Endodermal cell (in vitro differentiated cells): ENCODE results near the gene CLSTN3. TPM values are rescaled to one million over a fixed set of nuclear protein-coding genes. Genes with fewer than 3 reads are reported as not detected.

Experiments used
- DNase-seq: peaks from one replicate; pipeline ENCODE4 v3.0.0-alpha.2; 2017
- H3K27ac ChIP-seq: 2 replicates; pipeline ENCODE4 v1.5.1; 2013; ENCODE audit warnings: mild to moderate bottlenecking, low read depth, low read length, moderate library complexity
- H3K27me3 ChIP-seq: 2 replicates; pipeline ENCODE4 v1.6.1; 2013; ENCODE audit warnings: mild to moderate bottlenecking, low read length, moderate library complexity; ENCODE audit not compliant: insufficient read depth, control insufficient read depth, poor library complexity, severe bottlenecking
- H3K36me3 ChIP-seq: 2 replicates; pipeline ENCODE4 v1.7.0; 2013; ENCODE audit warnings: mild to moderate bottlenecking, low read length, moderate library complexity; ENCODE audit not compliant: control insufficient read depth, insufficient read depth
- H3K4me1 ChIP-seq: one replicate; pipeline ENCODE4 v1.7.0; 2013; ENCODE audit warnings: low read length; ENCODE audit not compliant: control insufficient read depth, insufficient read depth
- H3K4me3 ChIP-seq: 2 replicates; pipeline ENCODE4 v1.5.1; 2013; ENCODE audit warnings: mild to moderate bottlenecking, low read length, moderate library complexity
- H3K9ac ChIP-seq: 2 replicates; pipeline ENCODE4 v1.6.1; 2013; ENCODE audit warnings: mild to moderate bottlenecking, low read length, moderate library complexity; ENCODE audit not compliant: poor library complexity, severe bottlenecking; ENCODE audit errors: extremely low read depth
- H3K9me3 ChIP-seq: 2 replicates; pipeline ENCODE4 v1.6.1; 2013; ENCODE audit warnings: mild to moderate bottlenecking, low read length, moderate library complexity; ENCODE audit not compliant: control insufficient read depth
- H3K27ac Mint-ChIP-seq: 2 replicates; pipeline ENCODE4 v1.8.0; 2020; ENCODE audit warnings: mixed read lengths
- H3K27me3 Mint-ChIP-seq: 2 replicates; pipeline ENCODE4 v1.8.0; 2021; ENCODE audit warnings: mild to moderate bottlenecking, mixed read lengths; ENCODE audit not compliant: insufficient read depth
- H3K36me3 Mint-ChIP-seq: 2 replicates; pipeline ENCODE4 v1.8.0; 2020; ENCODE audit warnings: low read depth, mixed read lengths
- H3K4me1 Mint-ChIP-seq: 2 replicates; pipeline ENCODE4 v1.8.0; 2020; ENCODE audit warnings: mixed read lengths
- H3K4me3 Mint-ChIP-seq: 2 replicates; pipeline ENCODE4 v1.8.0; 2020; ENCODE audit warnings: mild to moderate bottlenecking, moderate library complexity, mixed read lengths
- H3K9me3 Mint-ChIP-seq: 2 replicates; pipeline ENCODE4 v1.8.0; 2020; ENCODE audit warnings: mild to moderate bottlenecking, mixed read lengths
- WGBS, 2 experiments: methylation state at CpG; one replicate each; pipeline versions ENCODE4 v1.1.5 to v1.1.7; 2013; ENCODE audit warnings: missing lambda C conversion rate in 2 of 2, mixed read lengths in 1 of 2; ENCODE audit not compliant: insufficient coverage in 1 of 2, insufficient read length in 1 of 2; 5-methylcytosine and 5-hydroxymethylcytosine counted together
- total RNA-seq, 2 donors: library from RNA; stranded (reverse); fragmentation: NEBNext Ultra II Directional in 1 of 2; extraction: Animal tissue kit (Norgen Biotek cat#: 25700) in 1 of 2; gene quantifications; 2 replicates in 1 of 2; 3 replicates in 1 of 2; pipeline ENCODE4 v1.2.1, GENCODE V29; 2021
- TF ChIP-seq, protein P1 (sequence below): fragments of 200-600 bp; sonication (generic); conservative IDR thresholded peaks from 2 replicates; pipeline ENCODE4 v1.5.0; 2021; ENCODE audit warnings: antibody characterized with exemption, mild to moderate bottlenecking

The CLSTN3 gene
- total RNA-seq, 2 donors from 2014 or later, result 69.7 to 135 TPM

DNA sequence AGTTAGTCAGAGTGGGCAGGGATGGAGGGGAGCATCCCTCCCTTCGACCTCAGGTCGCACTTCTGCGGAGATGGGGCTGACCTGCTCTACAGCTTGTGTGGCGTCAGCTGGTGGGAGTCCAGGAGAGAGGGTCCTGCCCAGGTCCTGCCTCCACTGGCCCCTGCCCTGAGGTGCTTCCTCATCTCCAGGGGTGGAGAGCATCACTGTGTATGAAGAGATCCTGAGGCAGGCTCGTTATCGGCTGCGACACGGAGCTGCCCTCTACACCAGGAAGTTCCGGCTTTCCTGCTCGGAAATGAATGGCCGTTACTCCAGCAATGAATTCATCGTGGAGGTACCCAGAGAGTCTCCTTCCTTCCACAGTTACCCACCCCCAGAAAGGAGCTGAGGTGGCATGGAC is 20.2 kb downstream of the CLSTN3 start:
- Mint-ChIP-seq H3K9me3 (no peaks in the 10 kb centered on the region), H3K4me3 (no peak overlapping the region), H3K36me3 (peaks cover 83% of the 10 kb centered on the region), H3K4me1 (no peaks in the 10 kb centered on the region), H3K27me3 (no peaks in the 10 kb centered on the region), H3K27ac (no peak overlapping the region)
- no peak overlapping the region for H3K27ac ChIP-seq
- H3K36me3 ChIP-seq, result peaks cover 68% of the 10 kb centered on the region
- no peak for DNase-seq
- no peaks in the 10 kb centered on the region for H3K4me1 ChIP-seq
- no peak overlapping the region for H3K4me3 ChIP-seq
- no peak overlapping the region for H3K9ac ChIP-seq
- no peaks in the 10 kb centered on the region for H3K27me3 ChIP-seq
- no peaks in the 10 kb centered on the region for H3K9me3 ChIP-seq
- TF ChIP-seq, protein P1, sequence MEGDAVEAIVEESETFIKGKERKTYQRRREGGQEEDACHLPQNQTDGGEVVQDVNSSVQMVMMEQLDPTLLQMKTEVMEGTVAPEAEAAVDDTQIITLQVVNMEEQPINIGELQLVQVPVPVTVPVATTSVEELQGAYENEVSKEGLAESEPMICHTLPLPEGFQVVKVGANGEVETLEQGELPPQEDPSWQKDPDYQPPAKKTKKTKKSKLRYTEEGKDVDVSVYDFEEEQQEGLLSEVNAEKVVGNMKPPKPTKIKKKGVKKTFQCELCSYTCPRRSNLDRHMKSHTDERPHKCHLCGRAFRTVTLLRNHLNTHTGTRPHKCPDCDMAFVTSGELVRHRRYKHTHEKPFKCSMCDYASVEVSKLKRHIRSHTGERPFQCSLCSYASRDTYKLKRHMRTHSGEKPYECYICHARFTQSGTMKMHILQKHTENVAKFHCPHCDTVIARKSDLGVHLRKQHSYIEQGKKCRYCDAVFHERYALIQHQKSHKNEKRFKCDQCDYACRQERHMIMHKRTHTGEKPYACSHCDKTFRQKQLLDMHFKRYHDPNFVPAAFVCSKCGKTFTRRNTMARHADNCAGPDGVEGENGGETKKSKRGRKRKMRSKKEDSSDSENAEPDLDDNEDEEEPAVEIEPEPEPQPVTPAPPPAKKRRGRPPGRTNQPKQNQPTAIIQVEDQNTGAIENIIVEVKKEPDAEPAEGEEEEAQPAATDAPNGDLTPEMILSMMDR, result no peak
- 93 to 100% methylated on average over 3 to 12 of the region's 12 CpGs for WGBS, 2 experiments

DNA sequence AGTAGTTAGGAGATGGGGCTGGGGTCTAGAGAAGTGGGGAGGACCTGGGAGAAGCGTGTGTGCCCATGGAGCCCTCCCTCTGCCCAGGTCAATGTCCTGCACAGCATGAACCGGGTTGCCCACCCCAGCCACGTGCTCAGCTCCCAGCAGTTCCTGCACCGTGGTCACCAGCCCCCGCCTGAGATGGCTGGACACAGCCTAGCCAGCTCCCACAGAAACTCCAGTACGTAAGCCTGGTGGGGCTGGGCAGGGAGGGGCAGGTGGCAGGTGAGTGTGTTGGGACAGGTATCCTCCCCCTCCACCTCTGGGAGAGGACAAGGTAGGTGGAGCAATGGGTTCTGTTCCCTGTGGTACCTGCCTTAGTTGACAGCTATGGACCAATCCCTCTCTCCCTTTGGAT is 20.7 kb downstream of the CLSTN3 start:
- TF ChIP-seq, protein P1, result no peak
- Histone ChIP-seq H3K9me3 (no peaks in the 10 kb centered on the region), H3K27me3 (no peaks in the 10 kb centered on the region), H3K27ac (no peak overlapping the region), H3K9ac (no peak overlapping the region), H3K4me1 (no peaks in the 10 kb centered on the region), H3K4me3 (no peak overlapping the region), H3K36me3 (peaks cover 69% of the 10 kb centered on the region)
- no peaks in the 10 kb centered on the region for H3K9me3 Mint-ChIP-seq
- 98% methylated on average over 6 of the region's 6 CpGs; no CpG with 5 or more reads in 1 of the 2 experiments for WGBS, 2 experiments
- peaks cover 84% of the 10 kb centered on the region for H3K36me3 Mint-ChIP-seq
- no peak for DNase-seq
- H3K27me3 Mint-ChIP-seq, result no peaks in the 10 kb centered on the region
- H3K27ac Mint-ChIP-seq, result no peak overlapping the region
- H3K4me3 Mint-ChIP-seq, result no peak overlapping the region
- no peaks in the 10 kb centered on the region for H3K4me1 Mint-ChIP-seq

DNA sequence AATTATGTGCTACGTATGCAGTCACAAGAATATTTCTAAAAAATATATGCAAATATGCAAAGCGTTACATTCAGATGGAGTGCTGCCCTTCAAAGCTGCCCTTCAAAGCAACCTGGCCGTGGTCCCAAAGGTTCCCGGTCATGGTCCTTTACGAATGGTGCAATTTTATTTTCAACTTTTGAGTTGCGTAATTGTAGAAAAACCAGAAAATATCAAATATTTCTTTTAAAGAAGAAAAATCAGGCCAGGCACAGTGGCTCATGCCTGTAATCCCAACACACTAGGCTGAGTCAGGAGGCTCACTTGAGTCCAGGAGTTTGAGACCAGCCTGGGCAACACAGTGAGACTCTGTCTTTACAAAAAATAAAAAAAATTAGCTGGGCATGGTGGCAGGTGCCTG is 21.4 kb downstream of the CLSTN3 start:
- WGBS, 2 experiments, result 86 to 100% methylated on average over 6 of the region's 6 CpGs

More for the DNA sequence above, 21.4 kb downstream of the CLSTN3 start:
- Mint-ChIP-seq H3K36me3 (peaks cover 84% of the 10 kb centered on the region), H3K4me3 (no peak overlapping the region), H3K27me3 (no peaks in the 10 kb centered on the region), H3K27ac (no peak overlapping the region), H3K4me1 (no peaks in the 10 kb centered on the region), H3K9me3 (no peaks in the 10 kb centered on the region)
- Histone ChIP-seq H3K27ac (no peak overlapping the region), H3K9me3 (no peaks in the 10 kb centered on the region), H3K4me3 (no peak overlapping the region), H3K4me1 (no peaks in the 10 kb centered on the region), H3K9ac (no peak overlapping the region), H3K27me3 (no peaks in the 10 kb centered on the region), H3K36me3 (peaks cover 64% of the 10 kb centered on the region)
- DNase-seq, result no peak
- TF ChIP-seq, protein P1, result no peak
